Measurements from ENCODE around the gene ARHGAP33.

GRCh38 chr19:35818445-35818844 is 43.1 kb downstream of the ARHGAP33 start:
- TF ChIP-seq CTCF (IDR thresholded peaks at IDR 0.05) (no peak), POLR2A (IDR thresholded peaks at IDR 0.05) (no peak)

Data from prostate gland (tissue), 2 donors.